ENCODE measurements around the gene PYGL. TPM values are rescaled to one million over a fixed set of nuclear protein-coding genes. Genes with fewer than 3 reads are reported as not detected.

The PYGL gene
- total RNA-seq, 1 experiment from 2014 or later: 75.6 TPM

GRCh38 chr14:50856660-50857059, 87.6 kb downstream of the PYGL start:
- TF ChIP-seq EZH2 (IDR thresholded peaks at IDR 0.05; ENCODE audit: low read depth): no peak
- Histone ChIP-seq H3K79me2 (ENCODE audit: low read depth) (no peaks in the 10 kb centered on the region), H3K27me3 (ENCODE audit: insufficient read depth, low read depth) (no peaks in the 10 kb centered on the region), H3F3A (ENCODE audit: insufficient read depth, low read depth) (no peaks in the 10 kb centered on the region), H3K36me3 (ENCODE audit: low read depth) (no peaks in the 10 kb centered on the region), H3K27ac (no peak overlapping the region), H3K9me2 (ENCODE audit: insufficient read depth) (no peaks in the 10 kb centered on the region), H3K4me2 (no peak overlapping the region), H3K4me1 (replicated peaks; ENCODE audit: insufficient read depth) (no peaks in the 10 kb centered on the region), H2AFZ (no peak overlapping the region), H3K9me3 (ENCODE audit: insufficient read depth, low read depth) (no peaks in the 10 kb centered on the region), H3K4me3 (no peak overlapping the region), H4K20me1 (ENCODE audit: insufficient read depth) (no peaks in the 10 kb centered on the region)
- BruUV-seq (replicated peaks): no TSS peak
- intact Hi-C loops (cut with micrococcal nuclease; ENCODE audit: unreplicated experiment): no loop called here
- no peak for DNase-seq
- POLR2A ChIA-PET (ENCODE audit: unreplicated experiment): no interaction called here
- CTCF ChIA-PET: no interaction called here

GRCh38 chr14:50855558-50855957, 88.7 kb downstream of the PYGL start:
- no peak overlapping the region for H3K4me3 ChIP-seq
- H3K4me2 ChIP-seq: no peak overlapping the region
- H4K20me1 ChIP-seq (ENCODE audit: insufficient read depth): no peaks in the 10 kb centered on the region
- no peak for DNase-seq
- no peaks in the 10 kb centered on the region for H3K36me3 ChIP-seq (ENCODE audit: low read depth)
- no peaks in the 10 kb centered on the region for H3K9me2 ChIP-seq (ENCODE audit: insufficient read depth)
- H3K27ac ChIP-seq: no peak overlapping the region
- H3K27me3 ChIP-seq (ENCODE audit: insufficient read depth, low read depth): no peaks in the 10 kb centered on the region
- H3K4me1 ChIP-seq (replicated peaks; ENCODE audit: insufficient read depth): no peaks in the 10 kb centered on the region
- POLR2A ChIA-PET (ENCODE audit: unreplicated experiment): no interaction called here
- no peak overlapping the region for H2AFZ ChIP-seq
- CTCF ChIA-PET: no interaction called here
- no peak for TF ChIP-seq CTCF (conservative IDR thresholded peaks at IDR 0.05)
- H3K79me2 ChIP-seq (ENCODE audit: low read depth): no peaks in the 10 kb centered on the region
- no peaks in the 10 kb centered on the region for H3K9me3 ChIP-seq (ENCODE audit: insufficient read depth, low read depth)
- no peaks in the 10 kb centered on the region for H3F3A ChIP-seq (ENCODE audit: insufficient read depth, low read depth)
- BruUV-seq (replicated peaks): no TSS peak
- intact Hi-C loops (cut with micrococcal nuclease; ENCODE audit: unreplicated experiment): no loop called here

Other genes with a start within 250 kb of the PYGL start
- 34.3 and 36.5 TPM in 2 replicates for gene NIN, start 113.3 kb downstream of the PYGL start, total RNA-seq (2021)
- gene ABHD12B, start 72.4 kb downstream of the PYGL start, total RNA-seq (2021): not detected in 2 replicates
- 1.5 and 2.1 TPM in 2 replicates for gene TRIM9, start 150.6 kb upstream of the PYGL start, total RNA-seq (2021)

Data from PC-9 (cell line).